NT2/D1 (cell line): ENCODE measurements around the gene AKR1D1.

ENCODE experiments used
- SUZ12 ChIP-seq: IDR thresholded peaks from 2 replicates; pipeline ENCODE4 v1.6.1; 2011; ENCODE audit not compliant: insufficient read length, insufficient read depth; ENCODE audit errors: extremely low read depth
- YY1 ChIP-seq: IDR thresholded peaks from 2 replicates; pipeline ENCODE4 v1.6.1; 2011; ENCODE audit not compliant: insufficient read length, insufficient read depth
- ZNF274 ChIP-seq: IDR thresholded peaks from 2 replicates; pipeline ENCODE4 v1.6.1; 2011; ENCODE audit warnings: mild to moderate bottlenecking, low read depth, low read length

- TF ChIP-seq YY1 = no peak
- no peak for TF ChIP-seq SUZ12
- TF ChIP-seq ZNF274 = no peak
Measured at GRCh38 chr7:138158739-138159528, 82.7 kb downstream of the AKR1D1 start.
